Measurements from ENCODE around the gene SCMH1.

The SCMH1 gene

DNA sequence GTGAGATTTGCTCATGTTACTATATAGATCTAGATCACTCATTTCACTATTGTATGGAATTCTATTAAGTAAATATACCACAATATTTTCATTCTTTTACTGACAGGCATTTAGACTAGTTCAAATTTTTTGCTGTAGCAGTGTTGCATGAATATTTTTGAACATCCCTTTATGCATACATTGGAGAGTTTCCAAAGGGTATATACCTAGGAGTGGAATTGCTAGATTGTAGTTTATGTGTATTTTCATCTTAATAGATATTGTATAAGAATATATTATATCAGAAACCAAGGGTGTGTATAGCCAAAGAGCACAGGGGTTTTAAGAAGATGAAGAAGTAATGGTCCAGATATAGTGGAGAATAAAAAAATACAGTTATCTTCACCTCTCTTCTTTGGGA, 6.2 kb downstream of the SCMH1 start:
- Histone ChIP-seq H3K4me3 (ENCODE audit: low read length) (no peak overlapping the region), H3K79me2 (ENCODE audit: control insufficient read depth, low read length) (peaks cover 98% of the 10 kb centered on the region), H3F3A (ENCODE audit: control insufficient read depth, insufficient read depth) (peaks cover 6% of the 10 kb centered on the region; the same call in 1 of the 2 replicates), H4K20me1 (ENCODE audit: control insufficient read depth, insufficient read depth, low read depth, low read length) (peaks cover 31% of the 10 kb centered on the region), H3K4me2 (ENCODE audit: low read length) (no peak overlapping the region), H3K36me3 (ENCODE audit: control insufficient read depth, low read length) (peaks cover 39% of the 10 kb centered on the region), H3K9me3 (ENCODE audit: control insufficient read depth, insufficient read depth, low read length) (no peaks in the 10 kb centered on the region), H3K9me2 (replicated peaks; ENCODE audit: control insufficient read depth, low read length) (no peaks in the 10 kb centered on the region), H3K27ac (ENCODE audit: low read depth, low read length) (no peak overlapping the region), H3K4me1 (ENCODE audit: control insufficient read depth, low read length) (peaks cover 36% of the 10 kb centered on the region), H3K27me3 (ENCODE audit: control insufficient read depth, low read length) (no peaks in the 10 kb centered on the region)
- no peak for TF ChIP-seq EZH2phosphoT487 (IDR thresholded peaks at IDR 0.05; ENCODE audit: borderline replicate concordance, low read length)
- no peak for TF ChIP-seq CTCF (IDR thresholded peaks at IDR 0.05; ENCODE audit: low read depth, low read length, poor library complexity, severe bottlenecking)

DNA sequence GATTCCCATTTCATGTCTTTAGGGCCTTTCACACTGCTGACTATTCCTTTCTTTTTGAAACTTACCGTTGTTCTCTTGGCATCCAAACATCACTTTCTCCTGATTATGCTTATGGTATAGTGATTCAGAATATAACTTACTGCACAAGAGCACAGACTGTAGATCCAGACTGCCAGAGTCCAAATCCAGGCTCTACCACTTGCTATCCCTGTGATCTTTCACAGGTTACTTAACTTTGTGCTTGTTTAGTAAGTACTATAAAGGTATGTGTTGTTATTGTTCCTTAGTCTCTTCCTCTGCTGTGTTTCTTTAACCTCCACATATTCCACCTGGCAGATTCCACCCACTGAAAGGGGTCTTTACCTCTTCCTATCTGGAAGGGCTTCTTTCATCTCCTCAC, 8.4 kb downstream of the SCMH1 start:
- Histone ChIP-seq H3K36me3 (ENCODE audit: control insufficient read depth, low read length) (peaks cover 34% of the 10 kb centered on the region), H3K27me3 (ENCODE audit: control insufficient read depth, low read length) (no peaks in the 10 kb centered on the region), H3K9me2 (replicated peaks; ENCODE audit: control insufficient read depth, low read length) (no peaks in the 10 kb centered on the region), H3K79me2 (ENCODE audit: control insufficient read depth, low read length) (peaks cover 98% of the 10 kb centered on the region), H3K4me3 (ENCODE audit: low read length) (no peak overlapping the region), H4K20me1 (ENCODE audit: control insufficient read depth, insufficient read depth, low read depth, low read length) (peaks cover 16% of the 10 kb centered on the region), H3K9me3 (ENCODE audit: control insufficient read depth, insufficient read depth, low read length) (no peaks in the 10 kb centered on the region), H3K4me1 (ENCODE audit: control insufficient read depth, low read length) (peaks cover 14% of the 10 kb centered on the region), H3K27ac (ENCODE audit: low read depth, low read length) (no peak overlapping the region), H3K4me2 (ENCODE audit: low read length) (no peak overlapping the region), H3F3A (ENCODE audit: control insufficient read depth, insufficient read depth) (no peaks in the 10 kb centered on the region)
- TF ChIP-seq EZH2phosphoT487 (IDR thresholded peaks at IDR 0.05; ENCODE audit: borderline replicate concordance, low read length) (no peak), CTCF (IDR thresholded peaks at IDR 0.05; ENCODE audit: low read depth, low read length, poor library complexity, severe bottlenecking) (no peak)

DNA sequence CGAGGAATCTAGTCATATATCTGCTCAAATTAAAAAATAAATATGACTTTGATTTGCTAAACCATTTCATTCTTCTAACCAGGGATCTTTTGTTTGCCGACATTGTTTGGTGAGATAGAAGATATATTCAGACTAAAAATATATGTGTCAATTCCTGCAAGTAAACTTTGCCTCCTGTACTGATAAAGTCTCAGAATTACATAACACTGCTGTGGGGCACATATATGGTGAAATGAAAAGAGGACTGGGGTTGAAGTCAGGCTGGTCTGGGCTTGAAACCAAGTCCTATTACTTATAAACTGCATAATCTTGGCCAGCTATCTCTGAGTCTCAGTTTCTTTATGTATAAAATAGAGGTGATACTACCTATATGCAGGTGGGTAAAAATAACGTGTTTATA, 9.8 kb downstream of the SCMH1 start:
- TF ChIP-seq EZH2phosphoT487 (IDR thresholded peaks at IDR 0.05; ENCODE audit: borderline replicate concordance, low read length) (no peak), CTCF (IDR thresholded peaks at IDR 0.05; ENCODE audit: low read depth, low read length, poor library complexity, severe bottlenecking) (no peak)
- Histone ChIP-seq H3K27ac (ENCODE audit: low read depth, low read length) (no peak overlapping the region), H3F3A (ENCODE audit: control insufficient read depth, insufficient read depth) (no peaks in the 10 kb centered on the region), H3K4me1 (ENCODE audit: control insufficient read depth, low read length) (0 out of 2 replicates have a peak, but pooled peaks cover 6% of the 10 kb centered on the region), H3K79me2 (ENCODE audit: control insufficient read depth, low read length) (peaks cover 98% of the 10 kb centered on the region), H4K20me1 (ENCODE audit: control insufficient read depth, insufficient read depth, low read depth, low read length) (peaks cover 20% of the 10 kb centered on the region), H3K27me3 (ENCODE audit: control insufficient read depth, low read length) (no peaks in the 10 kb centered on the region), H3K9me3 (ENCODE audit: control insufficient read depth, insufficient read depth, low read length) (no peaks in the 10 kb centered on the region), H3K4me3 (ENCODE audit: low read length) (no peak overlapping the region), H3K9me2 (replicated peaks; ENCODE audit: control insufficient read depth, low read length) (no peaks in the 10 kb centered on the region), H3K4me2 (ENCODE audit: low read length) (no peak overlapping the region), H3K36me3 (ENCODE audit: control insufficient read depth, low read length) (peaks cover 38% of the 10 kb centered on the region)
